Measurements from ENCODE around the gene PHKB.
"Not testable (repeated sequence)": the region's sequence is repeated elsewhere in the genome, so short reads cannot be mapped to it uniquely, and the experiment has no call there.

Gene PHKB

DNA sequence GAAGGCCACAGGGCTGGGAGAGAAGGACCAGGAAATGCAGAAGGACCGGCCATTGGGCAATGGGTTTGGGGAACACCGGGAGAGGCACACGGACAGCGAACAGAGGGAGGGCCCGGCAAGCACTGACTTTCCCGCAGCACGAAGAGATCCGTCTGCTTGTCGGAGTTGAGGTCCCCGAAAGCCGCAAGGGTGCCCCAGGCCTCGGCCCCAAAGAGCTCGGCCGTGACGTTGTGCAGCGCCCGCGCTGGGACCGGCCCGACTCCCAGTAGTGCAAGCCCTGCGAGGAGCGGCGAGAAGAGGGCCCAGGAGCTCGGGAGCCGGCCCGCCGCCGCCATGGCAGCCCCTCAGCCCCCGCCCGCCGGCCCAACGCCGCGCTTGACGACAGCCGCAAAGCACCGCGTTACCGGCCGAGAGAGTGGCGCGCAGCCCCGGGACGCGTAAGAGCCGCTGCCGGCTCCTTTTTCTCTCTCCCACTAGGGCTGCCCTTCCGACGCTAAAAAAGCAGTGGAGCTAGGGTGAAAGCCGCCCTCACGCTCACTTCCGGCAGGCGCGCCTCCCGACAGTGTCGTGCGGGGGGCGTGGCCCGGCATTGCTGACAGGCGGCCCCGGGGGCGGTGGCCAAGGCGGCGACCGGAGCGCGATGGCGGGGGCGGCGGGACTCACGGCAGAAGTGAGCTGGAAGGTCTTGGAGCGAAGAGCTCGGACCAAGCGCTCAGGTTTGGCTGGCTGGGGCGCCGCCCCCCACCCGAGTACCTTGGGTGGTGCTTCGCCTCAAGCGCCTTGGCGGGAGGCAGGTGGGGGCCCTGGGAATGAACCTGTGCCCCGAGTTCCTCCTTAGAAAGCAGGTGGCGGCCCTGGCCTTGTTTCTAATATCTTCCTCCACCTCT, at the start of gene PHKB, which contains the start of gene ITFG1:
TSS of gene PHKB (plus strand) at position 621 of the 887 bp plus-strand sequence. CDS start at position 641, 20 bp downstream.
TSS of gene ITFG1 (minus strand) at position 353 of the 887 bp plus-strand sequence. CDS start at position 335, 18 bp downstream.
- FAIRE-seq: no peak

DNA sequence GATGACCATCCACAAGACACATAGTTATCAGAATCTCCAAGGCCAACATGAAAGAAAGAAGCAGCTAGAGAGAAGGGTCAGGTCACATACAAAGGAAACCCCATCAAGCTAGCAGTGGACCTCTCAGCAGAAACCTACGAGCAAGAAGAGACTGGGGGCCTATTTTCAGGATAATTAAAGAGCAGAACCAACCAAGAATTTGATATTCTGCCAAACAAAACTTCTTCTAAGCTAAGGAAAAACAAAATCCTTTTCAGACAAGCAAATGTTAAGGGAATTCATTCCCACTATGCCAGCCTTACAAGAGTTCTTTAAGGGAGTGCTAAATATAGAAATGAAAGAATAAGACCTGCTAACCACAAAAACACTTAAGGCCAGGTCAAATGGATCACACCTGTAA, 48.1 kb upstream of the PHKB start:
- no peak for FAIRE-seq

DNA sequence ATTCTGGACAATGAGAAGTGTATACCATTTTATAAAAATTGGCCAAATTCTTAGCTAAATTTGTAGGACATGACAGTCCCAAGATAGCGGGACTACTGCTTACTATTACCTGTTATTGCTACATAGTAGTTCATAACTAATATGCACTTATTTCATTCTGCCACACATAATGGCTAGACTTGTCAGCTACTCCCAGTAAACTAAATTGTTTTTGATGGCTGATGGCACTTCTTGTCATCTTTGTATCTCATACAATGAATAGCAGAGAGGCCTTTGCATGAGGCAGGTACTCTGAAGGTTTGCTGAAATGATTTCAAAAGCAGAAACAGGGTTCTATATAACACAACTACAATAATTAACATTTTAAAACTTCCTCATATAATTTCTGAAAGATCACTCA, 44.3 kb upstream of the PHKB start:
- FAIRE-seq: no peak

- no peak for FAIRE-seq
Measured at GRCh38 chr16:47424846-47425245, 36.3 kb upstream of the PHKB start.

- no peak for FAIRE-seq
Measured at GRCh38 chr16:47426806-47427205, 34.3 kb upstream of the PHKB start.

DNA sequence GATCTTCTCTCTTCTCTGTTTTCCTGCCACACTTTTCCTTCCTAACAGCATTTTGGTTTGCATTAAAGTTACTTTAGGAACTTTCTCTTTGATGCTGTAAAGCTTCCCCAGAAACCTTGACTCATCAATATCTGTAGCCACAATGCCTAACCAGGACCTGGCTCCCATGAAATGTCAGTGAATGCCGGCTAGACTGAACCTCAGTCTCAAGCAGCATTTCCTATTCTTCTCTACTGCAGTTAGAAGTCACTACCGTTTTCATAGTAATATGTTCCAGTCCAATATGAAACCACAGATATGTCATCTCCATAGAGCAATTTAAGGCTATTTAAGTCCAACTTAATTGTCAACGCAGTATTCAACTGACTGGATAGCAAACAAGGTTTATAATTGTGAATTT, 29.2 kb upstream of the PHKB start:
- no peak for FAIRE-seq

- FAIRE-seq: not testable (repeated sequence)
Measured at GRCh38 chr16:47434274-47434673, 26.9 kb upstream of the PHKB start.

GRCh38 chr16:47440066-47440465, 21.1 kb upstream of the PHKB start:
- FAIRE-seq: not testable (repeated sequence)

DNA sequence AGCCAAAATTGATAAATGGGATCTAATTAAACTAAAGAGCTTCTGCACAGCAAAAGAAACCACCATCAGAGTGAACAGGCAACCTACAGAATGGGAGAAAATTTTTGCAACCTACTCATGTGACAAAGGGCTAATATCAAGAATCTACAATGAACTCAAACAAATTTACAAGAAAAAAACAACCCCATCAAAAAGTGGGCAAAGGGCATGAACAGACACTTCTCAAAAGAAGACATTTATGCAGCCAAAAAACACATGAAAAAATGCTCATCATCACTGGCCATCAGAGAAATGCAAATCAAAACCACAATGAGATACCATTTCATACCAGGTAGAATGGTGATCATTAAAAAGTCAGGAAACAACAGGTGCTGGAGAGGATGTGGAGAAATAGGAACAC, 18.2 kb upstream of the PHKB start:
- not testable (repeated sequence) for FAIRE-seq

DNA sequence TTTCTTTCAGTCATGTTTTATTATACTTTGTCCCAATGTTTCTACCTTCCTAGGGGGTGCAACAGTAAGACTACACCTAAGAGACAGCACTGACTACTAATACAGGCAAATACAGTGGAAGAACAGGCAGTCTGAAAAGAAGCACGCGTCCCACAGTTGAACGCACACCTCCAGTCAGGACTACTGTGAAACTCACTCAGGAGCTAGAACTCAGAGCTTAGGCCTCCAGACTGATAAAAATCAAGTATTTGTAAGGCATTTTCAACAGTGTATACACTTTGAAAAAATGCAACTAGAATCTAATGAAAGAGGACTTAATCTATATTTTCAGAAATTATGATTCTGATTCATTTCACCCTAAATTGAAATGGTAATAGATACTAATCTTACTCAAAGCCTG, 14.7 kb upstream of the PHKB start:
- FAIRE-seq: no peak

GRCh38 chr16:47448830-47449575, 12.1 kb upstream of the PHKB start:
- FAIRE-seq: no peak

DNA sequence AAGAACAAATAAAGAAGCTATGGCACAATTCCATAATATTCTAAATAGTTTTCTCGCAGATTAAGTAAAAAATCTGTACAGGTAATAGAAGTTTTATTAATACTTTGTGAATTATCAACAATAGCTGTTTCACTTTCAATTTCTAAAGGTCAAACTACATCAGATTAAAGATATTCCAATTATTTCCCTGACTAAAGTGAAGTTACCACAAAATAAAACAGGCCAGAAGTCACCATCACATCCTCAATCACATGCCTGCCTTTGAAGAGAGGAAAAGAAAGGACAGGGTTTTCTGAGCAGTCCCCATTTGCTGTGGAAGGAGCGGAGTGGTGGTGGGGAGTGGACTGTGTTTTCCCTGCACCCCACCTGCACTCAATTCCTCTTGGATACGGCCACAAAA, 11.3 kb upstream of the PHKB start:
- no peak for FAIRE-seq

DNA sequence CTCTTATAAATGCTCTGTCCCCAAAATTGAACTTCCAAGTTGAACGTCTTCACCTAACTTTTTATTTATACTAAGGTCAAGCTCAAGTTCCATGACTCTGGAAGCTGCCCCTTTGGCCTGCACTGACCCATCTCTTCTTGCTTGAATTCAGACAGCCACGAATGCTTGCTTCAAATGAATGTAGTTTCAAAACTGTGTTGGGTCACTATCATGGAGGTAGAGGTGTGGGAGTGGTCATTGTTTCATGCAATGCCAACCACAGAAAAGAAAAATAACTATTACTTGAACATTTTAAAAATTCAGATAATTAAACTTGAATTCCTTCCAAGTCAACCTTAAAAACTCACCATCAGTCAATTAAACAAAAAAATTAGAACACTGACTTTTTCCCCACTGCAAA, 2.8 kb upstream of the PHKB start:
- no peak for FAIRE-seq

GRCh38 chr16:47459603-47460002, 1.5 kb upstream of the PHKB start:
- no peak for FAIRE-seq

DNA sequence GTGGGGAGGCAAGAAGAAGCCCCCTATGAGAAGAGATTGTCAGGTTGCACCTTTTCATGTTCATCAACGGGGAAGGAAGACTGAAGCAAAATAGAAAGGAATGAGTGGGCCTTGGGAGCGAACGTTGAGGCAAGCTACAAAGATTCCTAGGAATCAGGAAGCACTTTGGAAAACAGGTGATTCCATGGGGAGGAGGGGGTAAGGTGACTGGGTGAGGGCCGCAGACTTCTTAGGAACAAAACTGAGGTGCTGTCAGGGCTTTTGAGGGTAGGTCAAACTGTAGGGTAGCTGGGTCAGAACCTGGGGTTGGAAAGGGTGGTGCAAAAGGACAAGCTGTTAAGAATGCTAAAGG, 796 bp upstream of the PHKB start:
- FAIRE-seq: no peak

- no peak for FAIRE-seq
Measured at GRCh38 chr16:47461598-47462266, 601 bp downstream of the PHKB start.

DNA sequence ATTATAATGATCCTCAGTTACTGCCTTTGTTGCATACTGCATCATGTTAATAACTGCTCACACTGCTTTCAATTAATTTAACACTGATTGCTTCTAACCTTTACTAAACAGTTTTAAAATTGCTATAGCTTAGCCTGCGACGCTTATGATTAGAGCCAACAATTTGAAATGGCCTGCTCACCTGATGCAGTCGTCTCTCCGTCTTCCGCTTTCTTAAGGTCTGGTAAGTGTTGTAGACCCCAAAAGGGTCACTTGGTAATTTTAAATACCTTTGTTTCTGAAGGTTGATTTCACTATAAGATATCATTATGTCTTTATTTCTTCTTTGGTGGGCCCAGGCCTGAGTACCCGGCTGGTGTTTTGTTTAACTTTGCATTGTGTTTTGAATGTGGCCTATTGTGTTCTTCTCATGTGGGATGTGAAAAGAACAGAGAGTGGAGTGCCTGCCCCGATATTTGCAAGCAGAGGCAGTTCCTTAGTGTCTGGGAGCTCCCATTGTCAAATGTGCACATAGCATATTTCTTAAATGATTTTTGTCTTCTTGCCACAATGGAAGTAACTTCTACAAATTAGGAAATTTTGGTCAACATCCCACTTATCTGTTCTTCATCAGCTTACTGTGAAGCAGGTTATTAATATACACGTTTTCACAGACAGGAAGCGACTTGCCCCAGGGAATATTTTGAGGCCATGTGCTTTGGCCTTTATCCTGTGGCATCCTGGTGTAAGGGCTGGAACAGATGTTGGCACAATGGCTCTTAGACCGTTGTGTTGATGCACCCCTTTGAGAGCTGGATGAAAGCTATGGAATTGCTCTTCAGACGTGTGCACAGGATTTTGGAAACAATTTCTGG, 2.9 kb downstream of the PHKB start:
- FAIRE-seq: no peak

GRCh38 chr16:47465919-47466630, 4.9 kb downstream of the PHKB start:
- FAIRE-seq: no peak

DNA sequence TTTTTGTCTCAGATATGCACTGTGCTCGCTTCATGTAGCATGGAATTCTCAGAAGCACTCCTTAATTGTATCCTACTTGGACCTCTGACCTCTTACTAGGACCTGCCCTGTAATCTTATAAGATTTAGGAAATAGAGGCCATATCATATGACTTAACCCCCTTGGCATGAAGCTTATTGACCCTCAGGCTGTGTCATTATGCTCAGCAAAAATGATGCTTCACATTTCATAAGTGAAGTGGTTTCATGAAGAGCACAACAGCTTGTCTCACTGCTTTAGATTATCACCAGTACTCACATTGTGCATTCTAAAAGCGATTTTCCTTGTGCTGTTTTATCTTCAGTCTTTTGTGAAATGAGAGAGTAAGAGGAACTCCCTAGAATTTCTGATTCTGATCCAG, 6.4 kb downstream of the PHKB start:
- FAIRE-seq: no peak

DNA sequence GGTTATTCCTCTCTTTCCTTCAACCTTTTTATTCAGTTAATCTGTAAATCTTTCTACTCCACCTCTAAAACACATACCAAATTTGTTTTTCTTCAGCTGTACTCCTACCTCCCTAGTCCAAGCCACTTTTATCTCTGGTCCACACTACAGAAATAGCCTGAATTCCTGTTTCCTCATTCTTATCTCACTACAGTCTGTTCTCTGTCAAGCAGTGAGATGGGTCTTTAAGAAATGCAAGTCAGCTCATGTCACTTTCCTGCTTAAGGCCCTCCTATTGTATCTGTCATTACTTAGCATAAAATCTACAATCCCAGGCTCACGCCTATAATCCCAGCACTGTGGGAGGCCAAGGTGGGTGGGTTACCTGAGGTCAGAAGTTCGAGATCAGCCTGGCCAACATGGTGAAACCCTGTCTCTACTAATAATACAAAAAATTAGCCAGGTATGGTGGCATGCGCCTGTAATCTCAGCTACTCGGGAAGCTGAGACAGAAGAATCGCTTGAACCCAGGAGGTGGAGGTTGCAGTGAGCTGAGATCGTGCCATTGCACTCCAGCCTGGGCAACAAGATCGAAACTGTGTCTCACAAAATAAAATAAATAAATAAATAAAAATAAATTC, 7.0 kb downstream of the PHKB start:
- not testable (repeated sequence) for FAIRE-seq

GRCh38 chr16:47469227-47469626, 8.1 kb downstream of the PHKB start:
- FAIRE-seq: no peak

All from colon (tissue), 2 donors.